NCI-H1048 (cell line): ENCODE results near the gene AP1G2.
"Not testable (repeated sequence)": the region's sequence is repeated elsewhere in the genome, so short reads cannot be mapped to it uniquely, and the experiment has no call there.

Experiments
- DNase-seq: peaks from one replicate; lab custom pipeline; 2025; lab: John Stamatoyannopoulos, UW

Gene AP1G2

GRCh38 chr14:23537351-23538049, 30.1 kb downstream of the AP1G2 start:
- no peak for DNase-seq

GRCh38 chr14:23536906-23537305, 30.7 kb downstream of the AP1G2 start:
- DNase-seq: not testable (repeated sequence)

- DNase-seq: no peak
These were observed 31.1 kb downstream of the AP1G2 start for GRCh38 chr14:23536494-23536893.

- DNase-seq: no peak
These were observed 31.6 kb downstream of the AP1G2 start for GRCh38 chr14:23535943-23536342.

- no peak for DNase-seq
These were observed 33.7 kb downstream of the AP1G2 start for GRCh38 chr14:23533652-23534435.

- no peak for DNase-seq
These were observed 34.9 kb downstream of the AP1G2 start for GRCh38 chr14:23532658-23533057.

- DNase-seq: no peak
These were observed 36.2 kb downstream of the AP1G2 start for GRCh38 chr14:23531391-23531790.

GRCh38 chr14:23530375-23531055, 37.1 kb downstream of the AP1G2 start:
- no peak for DNase-seq

GRCh38 chr14:23529016-23529415, 38.6 kb downstream of the AP1G2 start:
- DNase-seq: no peak

- no peak for DNase-seq
These were observed 39.0 kb downstream of the AP1G2 start for GRCh38 chr14:23528555-23528954.

GRCh38 chr14:23525611-23526010, 42.0 kb downstream of the AP1G2 start:
- no peak for DNase-seq

- no peak for DNase-seq
These were observed 42.6 kb downstream of the AP1G2 start for GRCh38 chr14:23524954-23525353.

- DNase-seq: no peak
These were observed 44.2 kb downstream of the AP1G2 start for GRCh38 chr14:23523229-23524016.

- DNase-seq: no peak
These were observed 44.9 kb downstream of the AP1G2 start for GRCh38 chr14:23522643-23523198.

- DNase-seq: no peak
These were observed 45.6 kb downstream of the AP1G2 start for GRCh38 chr14:23521785-23522640.

GRCh38 chr14:23520899-23521533, 46.6 kb downstream of the AP1G2 start:
- DNase-seq: no peak

GRCh38 chr14:23518709-23519108, 48.9 kb downstream of the AP1G2 start:
- DNase-seq: no peak

- no peak for DNase-seq
These were observed 49.8 kb downstream of the AP1G2 start for GRCh38 chr14:23517650-23518326.

GRCh38 chr14:23514644-23514957, 53.0 kb downstream of the AP1G2 start:
- DNase-seq: no peak
